HG02885 (cell line): Measurements from ENCODE around the gene STX10.
"Not testable (repeated sequence)": the region's sequence is repeated elsewhere in the genome, so short reads cannot be mapped to it uniquely, and the experiment has no call there.

Source experiments
- ATAC-seq: cut with Tn5 transposase; IDR thresholded peaks from one replicate; pipeline ENCODE4 v1.9.1; 2021; ENCODE audit warnings: mild to moderate bottlenecking; ENCODE audit not compliant: unreplicated experiment, poor library complexity

The STX10 gene

GRCh38 chr19:13150187-13150930, at the start of gene STX10, which contains the start of gene IER2:
Gene STX10 (minus strand): TSS chr19:13150375. CDS start chr19:13150173, 202 bp downstream.
Gene IER2 (plus strand): TSS chr19:13150411. CDS start chr19:13153187, 2,776 bp downstream.
- ATAC-seq: peak; percentile 48

- no peak for ATAC-seq
Observed at GRCh38 chr19:13198634-13199033, 48.5 kb upstream of the STX10 start.

- no peak for ATAC-seq
Observed at GRCh38 chr19:13195678-13196077, 45.5 kb upstream of the STX10 start.

- no peak for ATAC-seq
Observed at GRCh38 chr19:13190781-13191540, 40.8 kb upstream of the STX10 start.

GRCh38 chr19:13189600-13189999, 39.4 kb upstream of the STX10 start:
- ATAC-seq: no peak

GRCh38 chr19:13187419-13187818, 37.2 kb upstream of the STX10 start:
- ATAC-seq: no peak

GRCh38 chr19:13186688-13187087, 36.5 kb upstream of the STX10 start:
- not testable (repeated sequence) for ATAC-seq

GRCh38 chr19:13185763-13186657, 35.8 kb upstream of the STX10 start:
- not testable (repeated sequence) for ATAC-seq

GRCh38 chr19:13184926-13185325, 34.8 kb upstream of the STX10 start:
- ATAC-seq: not testable (repeated sequence)

- ATAC-seq: no peak
Observed at GRCh38 chr19:13181747-13182388, 31.7 kb upstream of the STX10 start.

GRCh38 chr19:13178291-13178690, 28.1 kb upstream of the STX10 start:
- not testable (repeated sequence) for ATAC-seq

- ATAC-seq: not testable (repeated sequence)
Observed at GRCh38 chr19:13177584-13177983, 27.4 kb upstream of the STX10 start.

- no peak for ATAC-seq
Observed at GRCh38 chr19:13176345-13176744, 26.2 kb upstream of the STX10 start.

- no peak for ATAC-seq
Observed at GRCh38 chr19:13173139-13173737, 23.1 kb upstream of the STX10 start.

- no peak for ATAC-seq
Observed at GRCh38 chr19:13172346-13173138, 22.4 kb upstream of the STX10 start.

GRCh38 chr19:13171146-13171545, 21.0 kb upstream of the STX10 start:
- no peak for ATAC-seq

GRCh38 chr19:13169769-13170168, 19.6 kb upstream of the STX10 start:
- ATAC-seq: no peak

GRCh38 chr19:13166151-13166550, 16.0 kb upstream of the STX10 start:
- ATAC-seq: not testable (repeated sequence)
